Heart right ventricle (tissue), 16 donors: ENCODE data around the gene TBC1D2B. TPM values are rescaled to one million over a fixed set of nuclear protein-coding genes. Genes with fewer than 3 reads are reported as not detected.
A peak's percentile ranks its signal among the peaks of the same experiment; 100 is the strongest.

Experiments
- ATAC-seq, 8 donors: fragments of 200-7000 bp; cut with Tn5 transposase; one replicate each; pipeline ENCODE4 v1.9.1; 2020; ENCODE audit warnings: mild to moderate bottlenecking in 8 of 8, moderate library complexity in 8 of 8, moderate number of reproducible peaks in 1 of 8
- DNase-seq, 2 donors: peaks; one replicate each; pipeline ENCODE4 v3.0.0-alpha.2; 2020
- H3K27ac ChIP-seq, 10 donors: fragments of 200-600 bp; sonication (generic) in 2 of 10; one replicate each; pipeline versions ENCODE4 v1.5.0 to v1.8.0; 2020 to 2022; ENCODE audit warnings: mild to moderate bottlenecking in 3 of 10
- H3K27me3 ChIP-seq, 7 donors: fragments of 200-600 bp; one replicate each; pipeline ENCODE4 v1.8.0; 2021 to 2022; ENCODE audit warnings: mild to moderate bottlenecking in 2 of 7
- H3K36me3 ChIP-seq, 9 donors: fragments of 200-600 bp; sonication (generic) in 1 of 9; one replicate each; pipeline versions ENCODE4 v1.5.0 to v1.8.0; 2020 to 2022; ENCODE audit warnings: mild to moderate bottlenecking in 2 of 9
- H3K4me1 ChIP-seq, 9 donors: fragments of 200-600 bp; sonication (generic) in 1 of 9; one replicate each; pipeline versions ENCODE4 v1.5.0 to v1.8.0; 2020 to 2022; ENCODE audit warnings: mild to moderate bottlenecking in 4 of 9
- H3K4me3 ChIP-seq, 10 donors: fragments of 200-600 bp; sonication (generic) in 2 of 10; one replicate each; pipeline versions ENCODE4 v1.5.0 to v1.8.0; 2020 to 2022; ENCODE audit warnings: mild to moderate bottlenecking in 7 of 10, moderate library complexity in 2 of 10
- H3K9me3 ChIP-seq, 11 donors: fragments of 200-600 bp in 10 of 11; sonication (generic) in 2 of 11; one replicate each; pipeline versions ENCODE4 v1.5.0 to v1.8.0; 2013 to 2022; ENCODE audit warnings: mild to moderate bottlenecking in 2 of 11, control low read depth in 1 of 11, moderate library complexity in 1 of 11
- CTCF ChIP-seq, 9 donors: fragments of 200-600 bp; sonication (generic) in 2 of 9; IDR thresholded peaks; one replicate each; pipeline versions ENCODE4 v1.5.0 to v1.8.0; 2021 to 2022; ENCODE audit warnings: antibody characterized with exemption in 9 of 9, mild to moderate bottlenecking in 5 of 9, moderate library complexity in 1 of 9
- WGBS, 2 donors: extraction: QIAGEN DNeasy Blood & Tissue Kit; methylation state at CpG; one replicate each; pipeline ENCODE4 v1.1.7; 2013; ENCODE audit warnings: inconsistent platforms in 1 of 2; 5-methylcytosine and 5-hydroxymethylcytosine counted together
- intact Hi-C, 10 donors: fragments of 100-400 bp; cut with DNase I; formaldehyde crosslinking; loops; one replicate each; pipeline versions ENCODE4 v1.11.1 to v1.14.2; 2022
- polyA plus RNA-seq, 2 donors: library from polyadenylated mRNA; stranded (reverse); fragments of 200-250 nt; gene quantifications; one replicate each; pipeline ENCODE4 v1.2.3, GENCODE V29; 2013
- total RNA-seq, 10 donors: library from RNA; stranded (reverse); fragmentation: NEBNext Ultra II Directional in 3 of 10; extraction: Animal tissue kit (Norgen Biotek cat#: 25700) in 3 of 10; gene quantifications; one replicate each; pipeline versions ENCODE4 v1.2.1 to v1.2.4, GENCODE V29; 2021 to 2023
- donor health status: Arrhythmogenic right ventricular cardiomyopathy.
- donor health status: ischemic (EF 13 %, LVEDD 7.1; RV severe dilation, severe dysfunction).
- donor health status: healthy with polysubstance abuse.
- donor health status: DM: no; HTN: yes; CAD: no.
- donor health status: DM: no; HTN: no; CAD: no.
- donor health status: ischemic (EF 25% LVEDD 6.9; RV normal size, moderate dysfunction).
- donor health status: ischemic (EF 25% LVEDD 5.7; RV mildly dilated, moderate dysfunction).
- donor health status: healthy.
- donor health status: DM: yes; HTN: yes; CAD: no.
- donor health status: Ischemic cardiomyopathy.
- donor health status: ischemic (EF 35%, LVEDD 5.7; RV mildly dilated, moderate dysfunction).
- donor health status: nonischemic (EF 11% LVEDD 7.7; RV severe dilation, severe dysfunction).
- donor health status: DM: yes; HTN: yes; CAD: no.
- donor health status: PGD.
- donor health status: ischemic (EF 29% LVEDD 5.4; RV normal size, mild dysfunction).
- donor health status: nonischemic (EF 23%, LVEDD 6.1; RV moderate dilation, normal function).

TBC1D2B gene
- total and polyA plus RNA-seq, 12 donors = 4.7 to 20.8 (median 9.6) TPM

DNA sequence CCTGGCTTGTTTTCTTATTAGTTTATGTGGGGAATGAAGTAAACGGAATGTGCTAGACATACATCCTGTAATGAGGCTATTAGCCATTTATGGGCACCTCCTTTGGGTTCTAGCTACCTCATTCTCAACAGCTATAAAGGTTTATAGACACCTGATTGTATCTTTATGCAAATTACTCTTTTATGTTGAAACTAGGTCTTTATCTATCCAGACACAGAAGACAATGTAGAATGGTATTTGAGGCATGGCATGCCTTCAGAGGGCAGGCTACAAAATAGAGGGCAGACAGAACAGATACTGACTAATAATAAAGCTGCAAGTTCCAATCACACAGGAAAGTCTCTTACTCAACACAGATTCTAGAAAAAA is 27.1 kb downstream of the TBC1D2B start:
- H3K27ac ChIP-seq = peak overlapping the region in 5 of 10 donors; percentile 13 to 85 (median 34)

DNA sequence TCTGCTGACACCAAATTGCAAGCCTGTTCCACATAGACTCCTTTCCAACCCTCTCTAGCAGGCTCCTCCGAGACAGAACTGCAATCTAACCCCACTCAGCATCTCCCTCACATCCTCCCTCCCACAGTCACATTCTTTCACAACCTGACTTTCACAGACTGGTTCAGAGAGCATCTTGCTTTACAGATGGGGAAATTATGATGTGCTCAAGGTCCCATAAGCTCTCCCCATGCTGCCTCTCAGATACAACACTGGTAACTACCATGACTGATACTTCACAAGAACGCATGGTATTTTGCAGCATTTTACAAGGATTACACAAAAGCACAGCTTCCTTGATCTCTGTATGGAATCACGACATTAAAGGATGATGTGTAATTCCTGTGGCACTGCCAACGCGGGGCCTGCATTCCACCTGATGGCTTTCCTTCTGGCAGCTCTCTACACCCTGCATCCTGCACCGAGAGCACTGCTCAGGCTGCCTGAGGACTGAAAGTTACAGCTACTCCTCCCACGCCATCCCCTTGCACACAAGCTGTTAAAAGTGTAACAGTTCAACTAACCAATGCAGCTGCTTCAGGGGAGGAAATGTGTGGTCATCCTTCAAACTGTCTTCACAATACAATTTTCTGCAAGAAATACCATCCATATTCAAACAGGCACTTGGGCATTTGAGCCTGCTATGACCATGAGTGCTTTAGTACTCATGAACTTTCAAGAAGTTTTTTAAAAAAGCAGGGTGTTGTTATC is 27.6 kb downstream of the TBC1D2B start:
- intact Hi-C loops = loop anchor here in 2 of 10 donors (2.0 to 5.0 kb wide), 2 partner anchors 27 to 42 kb away; partner anchors contain the start of genes SH2D7 (in 1 of the 2) and TBC1D2B (in 1 of the 2)
- peak overlapping the region in 1 of 10 donors; percentile 4 for H3K4me3 ChIP-seq
- DNase-seq (no peak), ATAC-seq (peak in 6 of 8 donors; percentile 31 to 61 (median 38))
- no peaks in the 10 kb centered on the region for H3K27me3 ChIP-seq
- peaks cover 0 to 38% (median 0%) of the 10 kb centered on the region in 9 donors for H3K36me3 ChIP-seq
- H3K9me3 ChIP-seq = no peaks in the 10 kb centered on the region
- H3K27ac ChIP-seq = peak overlapping the region in 8 of 10 donors; percentile 13 to 87 (median 70)
- 50 to 64% methylated on average over 7 of the region's 7 CpGs for WGBS, 2 donors
- H3K4me1 ChIP-seq = peaks cover 18 to 98% (median 66%) of the 10 kb centered on the region in 9 donors
- TF ChIP-seq CTCF (IDR thresholded peaks at IDR 0.05) = no peak

More for the DNA sequence above, 27.1 kb downstream of the TBC1D2B start:
- 60 to 64% methylated on average over 1 of the region's 1 CpG for WGBS, 2 donors
- H3K9me3 ChIP-seq = no peaks in the 10 kb centered on the region
- H3K4me1 ChIP-seq = peaks cover 18 to 98% (median 69%) of the 10 kb centered on the region in 9 donors
- H3K4me3 ChIP-seq = no peak overlapping the region
- DNase-seq (no peak), ATAC-seq (no peak)
- intact Hi-C loops = loop anchor here in 1 of 10 donors (5.0 kb wide), 1 partner anchor 42 kb away; the partner anchor contains the start of gene SH2D7
- no peaks in the 10 kb centered on the region for H3K27me3 ChIP-seq
- no peak for TF ChIP-seq CTCF (IDR thresholded peaks at IDR 0.05)
- H3K36me3 ChIP-seq = peaks cover 0 to 32% (median 0%) of the 10 kb centered on the region in 9 donors

GRCh38 chr15:78048628-78048920 is 28.9 kb downstream of the TBC1D2B start:
- Histone ChIP-seq H3K27ac (peak overlapping the region; percentile 52 to 87 (median 70)), H3K9me3 (no peaks in the 10 kb centered on the region), H3K27me3 (no peaks in the 10 kb centered on the region), H3K4me1 (peaks cover 18 to 99% (median 66%) of the 10 kb centered on the region in 9 donors), H3K4me3 (peak overlapping the region in 1 of 10 donors; percentile 6), H3K36me3 (peaks cover 0 to 45% (median 13%) of the 10 kb centered on the region in 9 donors)
- DNase-seq (peak in 1 of 2 donors; percentile 42), ATAC-seq (peak; percentile 36 to 77 (median 64))
- intact Hi-C loops = loop anchor here in 1 of 10 donors (2.0 kb wide), 1 partner anchor 28 kb away; the partner anchor contains the start of gene TBC1D2B
- TF ChIP-seq CTCF (IDR thresholded peaks at IDR 0.05) = no peak
- WGBS, 2 donors = 46 to 49% methylated on average over 5 of the region's 5 CpGs

DNA sequence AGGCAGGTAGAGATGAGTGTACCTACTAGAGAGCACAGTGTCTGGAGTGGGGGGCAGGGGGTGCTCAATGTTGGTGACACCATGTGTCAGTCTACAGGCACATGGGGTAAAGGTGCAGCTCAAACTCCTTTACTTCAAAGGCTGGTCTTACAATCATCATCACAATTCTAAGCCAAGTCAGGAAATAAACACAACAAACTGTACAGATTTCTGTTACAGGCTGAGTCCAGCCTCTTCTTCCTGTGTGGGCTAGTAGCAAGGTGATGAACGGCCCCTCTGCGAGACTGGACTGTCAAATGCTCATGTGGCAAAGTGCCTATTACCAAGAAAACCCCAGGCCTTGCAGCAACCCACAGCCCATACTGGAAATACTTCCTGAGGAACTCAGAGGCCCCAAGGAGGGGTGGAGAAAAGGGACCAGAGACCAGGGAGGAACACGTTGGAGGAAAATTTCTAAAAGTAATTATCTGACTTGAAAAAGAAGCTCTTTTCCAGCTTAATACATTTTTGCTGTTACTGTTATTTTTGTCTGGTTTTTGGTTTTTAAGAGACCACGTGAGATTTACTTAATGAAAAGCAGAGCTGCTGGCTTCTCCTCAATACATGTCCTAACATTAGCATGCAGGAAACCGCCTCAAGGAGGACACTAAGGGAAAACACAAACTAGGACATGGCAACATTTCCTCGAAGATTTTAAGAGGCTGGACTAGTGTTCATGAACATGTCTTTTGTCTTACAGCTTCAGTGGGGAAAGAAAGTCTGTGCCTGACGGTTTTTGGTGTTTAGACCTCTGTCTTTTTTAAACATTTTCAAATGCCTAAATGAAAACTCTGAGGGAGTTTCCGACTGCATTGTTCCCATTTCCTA is 29.5 kb downstream of the TBC1D2B start:
- peaks cover 0 to 45% (median 18%) of the 10 kb centered on the region in 9 donors for H3K36me3 ChIP-seq
- WGBS, 2 donors = 37 to 49% methylated on average over 8 of the region's 8 CpGs
- peak in 1 of 2 donors; percentile 49 for DNase-seq
- ATAC-seq = peak; percentile 19 to 78 (median 63)
- peak in 1 of 9 donors; percentile 14 for TF ChIP-seq CTCF (IDR thresholded peaks at IDR 0.05)
- intact Hi-C loops = loop anchor here in 1 of 10 donors (2.0 kb wide), 1 partner anchor 29 kb away; the partner anchor contains the start of gene TBC1D2B
- H3K4me1 ChIP-seq = peaks cover 18 to 95% (median 65%) of the 10 kb centered on the region in 9 donors
- no peaks in the 10 kb centered on the region for H3K27me3 ChIP-seq
- H3K27ac ChIP-seq = peak overlapping the region; percentile 52 to 87 (median 70)
- H3K9me3 ChIP-seq = no peaks in the 10 kb centered on the region
- peak overlapping the region in 1 of 10 donors; percentile 6 for H3K4me3 ChIP-seq
